GM12878 (cell line): Measurements from ENCODE around the gene GMCL1. TPM values are rescaled to one million over a fixed set of nuclear protein-coding genes. Genes with fewer than 3 reads are reported as not detected.
A peak's percentile ranks its signal among the peaks of the same experiment; 100 is the strongest.

Experiments
- BHLHE40 ChIP-seq, 2 experiments: fragments of 450-650 bp in 1 of 2; IDR thresholded peaks; 2 replicates each; pipeline ENCODE4 v1.6.1; 2011 to 2017; ENCODE audit warnings: low read depth in 2 of 2, borderline replicate concordance in 1 of 2, improper control_type of control experiment in 1 of 2, low read length in 1 of 2, mild to moderate bottlenecking in 1 of 2
- EED ChIP-seq: sonication (generic); IDR thresholded peaks from 2 replicates; pipeline ENCODE4 v1.6.1; 2016; ENCODE audit warnings: antibody characterized with exemption, low read depth
- GABPA ChIP-seq: IDR thresholded peaks from 2 replicates; pipeline ENCODE4 v1.6.1; 2014; ENCODE audit warnings: antibody characterized with exemption, low read depth, mild to moderate bottlenecking, inconsistent platforms
- LARP7 ChIP-seq: fragments of 450-650 bp; IDR thresholded peaks from 2 replicates; pipeline ENCODE4 v1.6.1; 2017; ENCODE audit warnings: mild to moderate bottlenecking
- NR2C1 ChIP-seq: fragments of 450-650 bp; IDR thresholded peaks from 2 replicates; pipeline ENCODE4 v1.6.1; 2017; ENCODE audit warnings: antibody characterized with exemption, mild to moderate bottlenecking, moderate library complexity
- PML ChIP-seq: IDR thresholded peaks from 2 replicates; pipeline ENCODE4 v1.6.1; 2012; ENCODE audit warnings: low read length, inconsistent platforms
- RUNX3 ChIP-seq: IDR thresholded peaks from 2 replicates; pipeline ENCODE4 v1.6.1; 2012; ENCODE audit warnings: low read length, inconsistent platforms
- ZNF217 ChIP-seq: fragments of 450-650 bp; IDR thresholded peaks from 2 replicates; pipeline ENCODE4 v1.6.1; 2017; ENCODE audit warnings: antibody characterized with exemption, mild to moderate bottlenecking
- ZSCAN29 ChIP-seq: fragments of 450-650 bp; IDR thresholded peaks from 2 replicates; pipeline ENCODE4 v1.6.1; 2017; ENCODE audit warnings: mild to moderate bottlenecking, moderate library complexity
- polyA plus RNA-seq, 11 experiments: library from polyadenylated mRNA; depleted of rRNA in 4 of 11; unstranded in 6 of 11; stranded (reverse) in 5 of 11; fragments of >200 nt; fragmentation: Nextera tagmentation in 4 of 11; fragmentation: Illumina TruSeq in 1 of 11; extraction: Ambion mirVana in 4 of 11; extraction: Trizol in 1 of 11; gene quantifications; 1 replicate in 1 of 11; 2 replicates in 10 of 11; pipeline versions ENCODE4 v1.2.1 to v1.2.3, GENCODE V29; 2011 to 2016; ENCODE audit warnings: inconsistent platforms in 2 of 11, missing spikeins in 2 of 11, low read depth in 1 of 11
- total RNA-seq, 4 experiments: library from RNA; depleted of rRNA in 3 of 4; stranded (reverse); fragments of >200 nt in 3 of 4; fragmentation: Illumina TruSeq in 1 of 4; extraction: Trizol in 1 of 4; gene quantifications; 2 replicates each; pipeline versions ENCODE4 v1.2.1 to v1.2.3, GENCODE V29; 2013 to 2021
- TF ChIP-seq, protein P1 (sequence below): fragments of 150-350 bp; IDR thresholded peaks from 2 replicates; pipeline ENCODE4 v1.6.1; 2016; ENCODE audit warnings: low read depth, low read length
- TF ChIP-seq, protein P2 (sequence below): IDR thresholded peaks from 2 replicates; pipeline ENCODE4 v1.6.1; 2011; ENCODE audit warnings: mild to moderate bottlenecking, low read depth, low read length, moderate library complexity; ENCODE audit not compliant: insufficient replicate concordance

The GMCL1 gene
- total and polyA plus RNA-seq, 10 of the 15 experiments (the other 5 are each of a cell fraction or from before 2014, with no cell fraction given) = 3.7 to 21.4 (median 12.3) TPM

DNA sequence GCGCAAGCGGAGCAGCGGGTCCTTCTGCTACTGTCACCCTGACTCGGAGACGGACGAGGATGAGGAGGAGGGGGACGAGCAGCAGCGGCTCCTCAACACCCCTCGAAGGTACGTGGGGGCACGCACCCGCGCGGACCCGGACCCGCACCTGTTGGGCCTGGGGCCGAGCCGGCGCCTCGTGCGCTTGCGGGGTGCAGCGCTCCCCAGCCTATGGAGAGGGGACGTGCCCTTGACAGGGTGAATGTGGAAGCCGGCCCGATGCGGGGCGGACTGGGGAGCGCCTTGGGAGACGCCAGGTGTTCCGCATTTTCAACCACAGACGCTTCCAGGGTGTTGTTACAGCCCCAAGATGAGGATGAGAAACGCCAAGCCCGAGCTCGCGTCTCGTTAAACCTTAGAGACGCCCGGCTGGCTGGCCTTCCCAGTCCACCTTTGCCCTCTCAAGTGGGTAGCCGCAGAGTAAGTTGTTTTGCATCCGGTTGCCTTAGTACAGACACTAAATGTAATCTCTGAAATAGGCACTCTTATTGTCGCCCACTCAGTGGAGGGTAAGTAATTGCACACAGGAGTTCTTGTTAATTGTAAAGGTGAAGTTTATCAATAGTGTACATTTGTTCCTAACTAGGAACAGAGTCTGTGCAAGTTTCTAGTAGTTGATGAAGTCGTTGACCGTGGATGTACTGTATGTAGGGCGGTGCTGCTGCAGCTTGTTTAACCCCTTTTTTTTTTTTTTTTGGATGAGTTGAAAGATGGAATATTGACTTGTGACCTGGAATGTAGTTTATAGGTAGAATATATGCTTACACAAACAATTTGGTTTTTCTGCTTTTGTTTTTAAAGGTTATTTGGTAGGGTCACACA, 815 bp downstream of the GMCL1 start (continued):
- TF ChIP-seq, protein P1, sequence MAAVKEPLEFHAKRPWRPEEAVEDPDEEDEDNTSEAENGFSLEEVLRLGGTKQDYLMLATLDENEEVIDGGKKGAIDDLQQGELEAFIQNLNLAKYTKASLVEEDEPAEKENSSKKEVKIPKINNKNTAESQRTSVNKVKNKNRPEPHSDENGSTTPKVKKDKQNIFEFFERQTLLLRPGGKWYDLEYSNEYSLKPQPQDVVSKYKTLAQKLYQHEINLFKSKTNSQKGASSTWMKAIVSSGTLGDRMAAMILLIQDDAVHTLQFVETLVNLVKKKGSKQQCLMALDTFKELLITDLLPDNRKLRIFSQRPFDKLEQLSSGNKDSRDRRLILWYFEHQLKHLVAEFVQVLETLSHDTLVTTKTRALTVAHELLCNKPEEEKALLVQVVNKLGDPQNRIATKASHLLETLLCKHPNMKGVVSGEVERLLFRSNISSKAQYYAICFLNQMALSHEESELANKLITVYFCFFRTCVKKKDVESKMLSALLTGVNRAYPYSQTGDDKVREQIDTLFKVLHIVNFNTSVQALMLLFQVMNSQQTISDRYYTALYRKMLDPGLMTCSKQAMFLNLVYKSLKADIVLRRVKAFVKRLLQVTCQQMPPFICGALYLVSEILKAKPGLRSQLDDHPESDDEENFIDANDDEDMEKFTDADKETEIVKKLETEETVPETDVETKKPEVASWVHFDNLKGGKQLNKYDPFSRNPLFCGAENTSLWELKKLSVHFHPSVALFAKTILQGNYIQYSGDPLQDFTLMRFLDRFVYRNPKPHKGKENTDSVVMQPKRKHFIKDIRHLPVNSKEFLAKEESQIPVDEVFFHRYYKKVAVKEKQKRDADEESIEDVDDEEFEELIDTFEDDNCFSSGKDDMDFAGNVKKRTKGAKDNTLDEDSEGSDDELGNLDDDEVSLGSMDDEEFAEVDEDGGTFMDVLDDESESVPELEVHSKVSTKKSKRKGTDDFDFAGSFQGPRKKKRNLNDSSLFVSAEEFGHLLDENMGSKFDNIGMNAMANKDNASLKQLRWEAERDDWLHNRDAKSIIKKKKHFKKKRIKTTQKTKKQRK = no peak
- TF ChIP-seq NR2C1 = peak; percentile 24; the same call in 1 of the 2 replicates
- peak; percentile 49; the same call in 1 of the 2 replicates for TF ChIP-seq RUNX3
- no peak for TF ChIP-seq ZSCAN29
- TF ChIP-seq EED = peak; percentile 31; the same call in 1 of the 2 replicates
- no peak for TF ChIP-seq GABPA
- peak; percentile 48; the same call in 1 of the 2 replicates for TF ChIP-seq LARP7
- no peak for TF ChIP-seq ZNF217
- TF ChIP-seq, protein P2, sequence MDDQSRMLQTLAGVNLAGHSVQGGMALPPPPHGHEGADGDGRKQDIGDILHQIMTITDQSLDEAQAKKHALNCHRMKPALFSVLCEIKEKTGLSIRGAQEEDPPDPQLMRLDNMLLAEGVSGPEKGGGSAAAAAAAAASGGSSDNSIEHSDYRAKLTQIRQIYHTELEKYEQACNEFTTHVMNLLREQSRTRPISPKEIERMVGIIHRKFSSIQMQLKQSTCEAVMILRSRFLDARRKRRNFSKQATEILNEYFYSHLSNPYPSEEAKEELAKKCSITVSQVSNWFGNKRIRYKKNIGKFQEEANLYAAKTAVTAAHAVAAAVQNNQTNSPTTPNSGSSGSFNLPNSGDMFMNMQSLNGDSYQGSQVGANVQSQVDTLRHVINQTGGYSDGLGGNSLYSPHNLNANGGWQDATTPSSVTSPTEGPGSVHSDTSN = no peak
- no peak for TF ChIP-seq PML
- no peak for TF ChIP-seq BHLHE40 (IDR thresholded peaks at IDR 0.05; ENCODE audit: borderline replicate concordance in 1 of 2, low read depth in 2 of 2, low read length in 1 of 2)
